Fibroblast of skin of right quadriceps (primary cell): ENCODE data around the gene CAMTA1.
"Not testable (repeated sequence)": the region's sequence is repeated elsewhere in the genome, so short reads cannot be mapped to it uniquely, and the experiment has no call there.

Source experiments
- DNase-seq: peaks from one replicate; pipeline ENCODE4 v3.0.0-alpha.2; 2013

Gene CAMTA1

DNA sequence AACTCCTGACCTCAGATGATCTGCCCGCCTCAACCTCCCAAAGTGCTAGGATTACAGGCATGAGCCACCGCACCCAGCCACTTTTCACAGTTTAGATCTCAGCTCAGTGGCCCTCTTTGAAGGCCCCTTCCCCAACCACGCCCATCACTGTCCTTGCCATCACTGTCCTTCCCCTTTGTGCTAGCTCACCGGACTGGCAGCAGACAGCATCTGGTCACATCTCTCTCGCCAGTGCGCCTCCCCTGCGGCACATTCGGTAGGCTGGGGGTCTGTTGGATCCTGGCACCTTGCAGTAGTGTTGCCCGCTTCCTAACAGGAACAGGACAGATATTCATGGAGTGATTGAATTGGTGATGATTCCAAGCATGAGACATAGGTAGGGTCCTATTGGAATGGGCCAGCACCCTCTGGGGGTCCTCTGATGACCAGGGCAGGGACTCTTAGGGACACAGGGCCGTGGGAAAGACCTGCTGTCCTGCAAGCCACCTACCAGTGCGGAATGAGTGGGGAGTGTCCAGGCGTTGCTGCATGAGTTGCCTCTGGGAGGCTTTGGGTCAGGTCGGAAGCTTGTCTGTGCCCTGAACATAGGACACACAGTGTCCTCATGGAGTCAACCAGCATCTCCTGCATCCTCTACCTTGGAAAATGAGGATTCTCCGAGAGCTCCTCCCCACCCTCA is 807.0 kb downstream of the CAMTA1 start:
- no peak for DNase-seq

DNA sequence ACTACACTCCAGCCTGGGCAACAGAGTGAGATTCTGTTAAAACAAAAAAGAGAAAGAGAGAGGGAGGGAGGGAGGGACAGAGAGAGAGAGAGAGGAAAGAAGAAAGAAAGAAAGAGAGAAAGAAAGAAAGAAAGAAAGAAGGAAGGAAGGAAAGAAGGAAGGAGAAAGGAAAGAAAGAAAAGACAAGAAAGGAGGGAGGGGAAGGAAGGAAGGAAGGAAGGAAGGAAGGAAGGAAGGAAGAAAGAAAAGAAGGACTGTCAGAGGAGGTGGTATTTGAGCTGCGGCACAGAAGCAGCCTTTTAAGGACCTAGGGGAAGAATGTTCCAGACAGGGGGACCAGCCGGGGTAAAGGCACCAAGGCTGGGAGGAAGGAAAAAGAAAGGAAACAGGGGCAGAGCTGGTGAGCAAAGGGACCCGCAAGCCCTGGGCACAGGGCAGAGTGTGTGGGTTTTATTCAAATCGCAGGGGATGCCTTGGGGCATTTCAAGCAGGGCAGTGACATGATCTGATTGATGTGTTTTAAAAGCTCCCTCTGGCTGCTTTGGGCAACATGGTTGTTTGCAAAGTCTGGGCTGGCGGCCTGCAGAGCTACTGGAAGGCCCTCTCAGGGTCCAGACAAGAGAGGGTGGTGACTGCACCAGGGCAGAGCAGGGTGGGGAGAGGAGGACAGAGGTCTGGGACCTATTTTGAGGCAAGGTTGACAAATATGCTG is 808.9 kb downstream of the CAMTA1 start:
- DNase-seq = no peak

DNA sequence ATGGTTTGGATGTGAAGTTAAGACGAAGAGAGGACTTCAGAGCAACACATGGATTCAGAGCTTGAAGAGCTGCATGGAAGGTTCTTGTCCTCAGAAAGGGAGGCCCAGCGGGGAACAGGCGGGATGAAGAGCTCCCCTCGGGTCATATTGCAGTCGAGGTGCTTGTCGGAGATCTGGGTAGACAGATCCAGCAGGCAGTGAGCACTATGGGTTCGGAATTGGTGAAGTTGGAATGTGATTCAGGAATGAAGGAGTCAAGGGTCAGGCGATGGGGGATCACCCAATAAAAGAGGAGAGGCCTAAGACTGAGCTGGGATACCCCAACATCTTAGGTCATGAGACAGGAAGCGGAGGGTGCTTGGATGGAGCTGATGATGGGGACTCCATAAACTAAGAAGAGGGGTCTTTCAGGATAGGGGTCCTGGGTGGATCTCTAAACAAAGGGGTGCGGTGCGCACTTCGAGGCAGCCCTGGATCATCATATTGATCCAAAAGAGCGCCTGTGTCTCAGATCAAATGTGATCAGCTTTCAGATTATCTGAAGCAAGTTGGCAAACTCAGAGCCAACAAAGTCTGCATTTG is 809.6 kb downstream of the CAMTA1 start:
- DNase-seq = no peak

DNA sequence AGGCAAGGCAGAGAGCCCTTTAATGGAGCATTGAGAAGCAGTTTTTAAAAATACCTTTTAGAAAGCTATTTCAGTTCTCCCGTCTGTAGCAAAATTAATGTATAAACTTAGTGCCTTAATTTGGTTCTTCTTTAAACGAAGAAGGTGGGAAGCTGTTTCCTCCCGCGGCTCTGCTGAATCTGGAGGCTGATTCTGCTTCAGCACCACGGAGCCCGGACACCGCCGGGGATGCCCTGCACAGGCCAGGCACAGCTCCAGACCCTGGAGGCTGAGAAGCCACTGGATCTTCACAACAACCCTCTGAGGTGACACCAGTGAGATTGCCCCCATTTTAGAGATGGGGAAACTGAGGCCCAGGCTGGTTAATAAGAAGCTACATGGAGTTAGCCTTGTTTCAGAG is 810.1 kb downstream of the CAMTA1 start:
- DNase-seq = no peak

DNA sequence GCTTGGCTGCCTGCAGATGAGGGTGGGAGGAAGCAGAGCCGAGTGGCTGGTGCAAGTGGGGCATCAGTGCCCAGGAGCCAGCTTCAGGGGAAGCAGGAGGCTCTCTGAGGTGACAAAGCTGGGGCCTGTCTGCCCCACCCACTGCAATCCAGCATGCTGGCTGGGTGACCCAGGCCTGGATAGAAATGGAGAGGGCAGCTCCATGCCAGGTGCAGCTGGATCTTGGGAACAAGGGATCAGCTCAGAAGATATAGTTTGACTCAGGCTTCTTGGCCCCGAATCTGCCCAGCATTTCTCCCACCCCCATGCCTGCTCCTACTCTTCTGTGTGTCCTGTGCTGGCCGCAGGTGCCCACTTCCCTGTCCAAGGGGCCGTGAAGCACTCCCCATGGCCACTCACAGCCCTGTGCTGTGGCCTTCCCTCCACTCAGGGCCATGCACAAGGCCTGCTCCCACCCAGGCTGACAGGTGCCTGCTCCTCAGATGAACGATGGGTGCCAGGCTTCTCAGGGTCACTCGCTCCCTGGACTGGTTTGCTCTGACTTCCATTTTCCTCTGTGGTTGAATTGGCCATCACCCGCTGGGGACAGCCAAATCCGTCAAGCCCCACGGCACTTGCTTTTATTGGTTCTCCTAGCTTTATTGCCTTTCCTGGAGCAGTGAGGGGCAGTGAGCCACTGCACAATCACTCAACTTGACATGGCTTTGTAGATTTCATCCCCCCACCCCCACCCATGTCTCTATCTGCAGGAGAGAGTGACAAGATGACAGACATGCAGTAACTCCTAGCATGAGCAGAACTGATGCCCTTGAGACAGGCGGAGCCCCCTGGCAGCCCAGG is 811.1 kb downstream of the CAMTA1 start:
- no peak for DNase-seq

DNA sequence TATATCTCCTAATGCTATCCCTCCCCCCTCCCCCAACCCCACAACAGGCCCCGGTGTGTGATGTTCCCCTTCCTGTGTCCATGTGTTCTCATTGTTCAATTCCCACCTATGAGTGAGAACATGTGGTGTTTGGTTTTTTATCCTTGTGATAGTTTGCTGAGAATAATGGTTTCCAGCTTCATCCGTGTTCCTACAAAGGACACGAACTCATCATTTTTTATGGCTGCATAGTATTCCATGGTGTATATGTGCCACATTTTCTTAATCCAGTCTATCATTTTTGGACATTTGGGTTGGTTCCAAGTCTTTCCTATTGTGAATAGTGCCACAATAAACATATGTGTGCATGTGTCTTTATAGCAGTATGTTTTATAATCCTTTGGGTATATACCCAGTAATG is 812.8 kb downstream of the CAMTA1 start:
- not testable (repeated sequence) for DNase-seq

DNA sequence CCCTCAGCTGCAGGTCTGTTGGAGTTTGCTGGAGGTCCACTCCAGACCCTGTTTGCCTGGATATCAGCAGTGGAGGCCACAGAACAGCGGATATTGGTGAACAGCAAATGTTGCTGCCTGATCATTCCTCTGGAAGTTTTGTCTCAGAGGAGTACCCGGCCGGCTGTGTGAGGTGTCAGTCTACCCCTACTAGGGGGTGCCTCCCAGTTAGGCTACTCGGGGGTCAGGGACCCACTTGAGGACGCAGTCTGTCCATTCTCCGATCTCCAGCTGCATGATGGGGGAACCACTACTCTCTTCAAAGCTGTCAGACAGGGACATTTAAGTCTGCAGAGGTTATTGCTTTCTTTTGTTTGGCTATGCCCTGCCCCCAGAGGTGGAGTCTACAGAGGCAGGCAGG is 819.7 kb downstream of the CAMTA1 start:
- DNase-seq = not testable (repeated sequence)

DNA sequence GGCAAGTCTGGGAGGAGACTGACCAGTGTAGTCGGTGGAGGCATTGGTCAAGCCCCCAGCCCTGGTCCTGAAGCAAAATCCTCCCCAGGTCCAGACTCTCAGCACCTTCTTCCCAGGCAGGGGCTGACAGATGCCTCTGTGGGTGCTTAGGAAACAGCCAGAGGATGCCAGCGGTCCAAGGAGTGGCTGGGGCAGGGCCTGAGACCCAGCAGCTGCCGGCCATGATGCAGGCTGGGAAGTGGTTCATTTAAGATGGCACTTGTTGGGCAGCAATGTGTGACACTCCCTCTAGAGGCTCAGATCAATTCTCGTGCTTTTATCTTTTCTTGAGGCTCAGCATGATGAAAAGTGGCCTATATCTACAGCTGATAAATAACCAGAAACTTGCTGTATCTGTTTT is 820.8 kb downstream of the CAMTA1 start:
- no peak for DNase-seq

DNA sequence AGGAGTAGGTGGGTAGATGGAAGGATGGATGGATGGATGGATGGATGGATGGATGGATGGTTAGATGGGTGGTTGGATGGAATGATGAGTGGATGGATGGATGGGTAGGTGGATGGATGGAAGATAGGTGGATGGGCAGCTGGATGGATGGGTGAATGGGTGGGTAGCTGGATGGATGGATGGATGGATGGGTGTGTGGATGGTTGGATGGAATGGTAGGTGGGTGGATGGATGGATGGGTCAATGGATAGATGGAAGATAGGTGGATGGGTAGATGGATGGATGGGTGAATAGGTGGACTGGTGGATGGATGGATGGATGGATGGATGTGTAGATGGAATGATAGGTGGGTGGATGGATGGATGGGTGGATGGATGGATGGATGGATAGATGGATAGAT is 821.8 kb downstream of the CAMTA1 start:
- DNase-seq = no peak

DNA sequence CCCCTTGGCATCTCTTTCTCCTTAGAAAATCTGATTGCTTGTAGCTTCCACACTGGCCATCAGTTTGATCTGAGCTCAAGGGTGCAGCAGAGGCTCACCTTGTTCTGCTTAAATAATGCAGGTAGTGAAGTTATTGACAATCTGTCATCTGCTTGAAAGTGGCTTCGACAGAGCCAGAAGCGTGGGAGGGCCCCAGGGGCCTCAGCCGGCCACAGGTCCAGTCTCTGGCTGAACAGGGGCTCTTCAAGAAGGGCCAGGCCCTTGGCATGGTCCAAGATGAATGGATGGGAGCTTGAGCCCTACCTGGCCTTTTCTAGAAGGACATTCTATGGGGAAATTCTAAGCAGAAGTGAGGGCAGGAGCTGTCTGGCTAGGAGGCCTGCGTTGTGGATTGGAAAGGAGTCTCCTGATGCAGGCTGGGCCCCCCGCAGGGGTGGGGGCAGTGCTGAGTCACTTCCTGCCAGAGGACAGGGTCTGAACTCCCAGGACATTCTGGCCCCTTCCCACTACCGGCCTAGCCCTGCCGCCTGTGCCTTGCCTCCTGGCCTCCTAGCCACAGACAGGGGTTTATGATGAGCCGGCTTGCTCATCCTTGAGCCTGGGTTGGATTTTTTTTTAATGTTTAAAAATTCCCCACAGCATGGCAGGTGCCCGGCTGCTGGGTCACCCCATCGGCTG is 823.5 kb downstream of the CAMTA1 start:
- DNase-seq = no peak

DNA sequence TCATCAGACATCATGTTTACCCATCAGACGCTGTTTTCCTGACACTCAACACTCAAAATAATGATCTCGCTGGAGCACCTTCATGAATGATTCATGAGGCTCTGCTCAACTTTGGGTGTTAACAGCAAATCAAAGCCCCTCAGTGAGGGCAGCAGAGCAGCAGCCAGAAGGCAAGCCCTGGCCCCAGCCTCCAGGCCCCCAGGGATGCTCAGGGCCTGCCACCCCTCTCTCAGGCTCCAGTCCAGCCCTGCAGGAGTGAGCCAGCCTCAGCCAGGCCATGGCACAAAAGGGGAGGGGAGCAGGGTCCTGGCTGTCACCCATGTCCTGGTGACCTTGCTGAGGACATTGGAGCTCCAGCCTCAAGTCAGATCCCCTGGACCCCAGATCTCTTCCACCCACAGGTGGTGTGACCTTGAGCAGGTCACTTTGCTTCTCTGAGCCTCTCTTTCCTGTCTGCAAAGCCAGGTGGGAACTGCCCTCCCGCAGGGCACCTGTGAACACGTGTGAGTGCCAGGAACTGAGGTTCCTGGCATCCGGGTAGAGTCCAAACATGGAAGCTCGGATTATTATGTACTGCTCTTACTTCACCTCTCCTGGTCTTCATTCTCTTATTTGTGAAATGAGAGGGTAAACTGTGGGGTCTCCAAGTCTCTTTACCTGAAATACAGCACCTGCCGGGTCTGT is 824.2 kb downstream of the CAMTA1 start:
- no peak for DNase-seq

DNA sequence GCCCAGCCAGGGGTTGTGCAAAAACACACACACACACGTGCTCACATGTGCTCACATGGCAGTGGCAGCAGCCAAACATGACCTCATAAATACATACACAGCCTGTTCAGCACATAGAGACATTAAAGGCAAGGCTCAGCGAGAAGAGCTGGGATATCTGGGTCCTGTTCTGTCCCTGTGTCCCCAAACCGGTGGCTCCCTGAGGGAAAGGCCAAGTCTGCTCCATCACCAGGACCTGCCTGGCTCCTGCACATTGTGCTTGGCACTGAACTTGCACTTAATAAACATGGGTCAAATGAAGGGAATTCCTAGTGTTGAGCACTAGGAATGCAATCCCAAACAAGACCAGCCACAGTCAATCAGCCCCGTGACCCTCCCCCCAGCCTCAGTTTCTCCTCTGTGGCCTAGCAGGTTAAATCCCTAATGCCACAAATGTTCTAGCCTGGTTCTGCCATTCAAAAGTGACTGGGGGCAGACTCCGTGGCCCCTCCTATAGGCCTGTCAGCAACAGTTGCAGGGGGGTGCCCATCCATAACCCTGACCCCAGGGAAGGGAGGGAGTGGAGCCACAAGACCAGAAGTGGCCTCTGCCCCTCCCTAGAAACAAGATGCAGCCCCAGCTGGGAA is 825.0 kb downstream of the CAMTA1 start:
- DNase-seq = no peak

DNA sequence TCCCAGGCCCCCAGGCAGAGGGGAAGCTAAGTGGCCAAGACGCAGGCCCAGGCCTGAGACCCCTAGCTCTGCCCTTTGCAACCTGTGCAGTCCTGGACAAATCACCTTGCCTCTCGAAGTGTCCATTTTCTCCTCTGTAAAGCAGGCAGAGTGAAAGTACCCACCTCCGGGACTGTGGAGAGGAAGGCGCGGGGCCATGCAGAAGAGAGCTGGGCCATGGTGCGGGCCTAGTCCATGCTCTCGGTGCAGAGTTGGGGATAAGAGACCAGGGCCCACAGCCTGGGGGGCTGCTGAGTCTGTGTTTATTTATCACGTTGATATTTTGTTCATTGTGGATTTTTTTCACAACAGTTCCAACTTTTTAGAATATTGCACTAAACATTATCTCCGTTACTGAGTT is 825.7 kb downstream of the CAMTA1 start:
- no peak for DNase-seq

DNA sequence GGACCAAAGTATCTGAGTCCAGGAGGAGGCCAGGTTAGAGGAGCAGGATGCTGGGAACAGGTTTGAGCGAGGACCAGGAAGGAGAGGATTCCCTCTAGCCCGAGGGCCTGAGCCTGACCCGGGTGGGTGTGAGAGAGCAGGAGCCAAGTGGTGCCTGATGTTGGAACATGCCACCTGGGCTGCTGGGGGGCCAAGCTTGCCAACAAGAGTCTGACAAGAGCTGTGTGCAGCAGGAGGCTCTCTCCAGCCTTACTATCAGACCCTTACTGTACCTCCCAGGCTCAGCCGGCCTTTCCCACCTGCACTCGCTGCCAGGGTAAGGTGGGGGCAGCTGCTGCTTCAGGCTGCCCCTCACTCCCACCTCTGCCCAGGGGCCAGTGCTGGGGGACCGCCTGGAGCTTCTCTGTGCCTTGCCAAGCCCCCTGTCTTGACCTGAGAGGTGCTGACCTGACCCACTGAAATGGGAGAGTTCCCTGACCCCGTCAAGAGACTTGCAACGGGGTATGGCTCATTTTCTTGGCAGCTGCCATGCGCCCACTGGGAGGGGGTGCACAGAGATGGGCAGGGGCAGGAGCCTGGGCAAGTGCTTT is 826.3 kb downstream of the CAMTA1 start:
- DNase-seq = no peak

DNA sequence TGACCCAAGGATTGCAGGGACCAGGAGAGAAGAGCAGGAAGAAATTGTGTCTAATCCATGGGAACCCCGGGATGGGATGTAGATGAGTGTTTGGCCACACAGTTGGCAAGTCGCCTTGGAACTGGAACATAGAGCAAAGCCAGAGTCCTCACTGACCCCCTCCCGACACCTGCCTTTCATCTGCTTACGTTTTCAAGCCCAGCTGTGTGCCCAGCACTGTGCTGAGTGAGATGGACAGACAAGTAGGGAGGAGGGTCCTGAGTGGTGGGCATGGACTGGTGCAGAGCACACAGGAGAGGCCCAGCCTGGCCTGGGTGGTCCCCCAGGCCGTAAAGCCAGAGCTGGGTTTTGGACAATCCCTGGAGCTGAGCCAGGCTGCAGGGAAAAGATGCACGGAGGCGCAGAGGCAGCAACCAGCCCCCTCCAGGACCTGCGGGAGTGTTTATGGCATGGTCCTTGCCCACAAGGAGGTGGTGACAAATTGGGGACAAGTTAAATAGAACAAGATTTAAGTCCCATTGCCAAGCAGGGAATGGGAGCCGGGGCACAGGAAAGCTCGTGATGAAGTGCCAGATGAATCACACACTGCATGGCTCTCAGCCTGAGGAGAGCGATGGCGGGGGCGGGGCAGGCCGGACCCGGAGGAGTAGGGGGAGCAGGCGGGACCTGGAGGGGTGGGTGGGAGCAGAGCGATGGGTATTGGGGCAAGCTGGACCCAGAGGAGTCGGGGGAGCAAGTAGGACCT is 828.0 kb downstream of the CAMTA1 start:
- no peak for DNase-seq

DNA sequence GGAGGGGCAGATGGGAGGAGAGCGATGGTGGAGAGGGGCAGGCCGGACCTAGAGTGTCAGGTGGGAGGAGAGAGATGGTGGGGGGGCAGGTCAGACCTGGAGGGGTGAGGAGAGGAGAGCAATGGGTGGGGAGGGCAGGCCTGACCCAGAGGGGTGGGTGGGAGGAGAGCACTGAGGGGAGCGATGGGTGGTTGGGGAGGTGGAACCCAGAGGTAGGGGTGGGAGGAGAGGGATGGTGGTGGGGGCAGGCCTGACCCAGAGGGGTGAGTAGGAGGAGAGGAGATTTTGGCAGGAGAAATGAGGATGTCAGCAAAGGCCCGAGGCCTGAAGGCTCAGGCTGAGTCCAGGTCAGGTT is 828.6 kb downstream of the CAMTA1 start:
- no peak for DNase-seq

DNA sequence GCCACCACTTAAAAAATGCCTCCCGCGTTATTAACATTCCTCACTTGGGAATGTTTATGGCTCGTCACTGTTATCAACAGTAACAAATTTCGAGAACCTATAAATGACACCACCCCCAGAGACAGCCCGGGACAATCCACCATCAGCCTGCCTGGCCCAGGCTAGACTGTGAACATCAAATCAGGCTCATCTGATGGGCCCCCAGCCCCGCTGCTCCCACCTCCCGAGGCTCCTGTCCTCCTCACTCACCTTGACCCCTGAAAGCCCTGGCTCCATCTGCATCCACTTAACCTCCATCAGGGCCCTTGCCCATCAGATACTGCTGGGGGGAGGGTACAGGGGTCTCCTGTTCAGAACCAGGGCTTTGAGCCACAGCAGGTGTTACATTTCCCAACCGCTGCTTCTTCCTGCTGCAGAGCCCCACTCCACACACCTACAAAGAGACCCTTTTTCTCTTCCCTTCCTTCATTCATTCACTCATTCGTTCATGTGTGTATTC is 829.4 kb downstream of the CAMTA1 start:
- DNase-seq = no peak

DNA sequence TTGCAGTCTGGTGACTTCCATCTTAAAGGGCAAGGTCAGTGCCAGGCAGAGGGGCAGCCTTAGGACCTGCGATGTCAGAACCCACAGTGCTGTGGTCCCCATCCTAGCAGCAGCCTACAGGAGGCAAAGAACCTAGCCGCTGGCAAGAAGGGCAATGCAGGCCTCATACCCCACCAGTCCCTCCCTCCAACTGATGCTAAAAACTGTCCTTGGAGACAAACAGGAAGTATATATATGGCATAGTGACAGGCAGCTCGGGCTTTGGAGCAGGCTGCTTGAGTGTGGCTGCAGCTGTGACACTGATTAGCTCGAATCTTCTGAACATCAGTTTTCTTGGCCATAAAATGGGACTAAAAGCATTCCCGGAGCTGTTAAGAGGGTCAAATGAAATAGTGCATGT is 829.9 kb downstream of the CAMTA1 start:
- DNase-seq = no peak

DNA sequence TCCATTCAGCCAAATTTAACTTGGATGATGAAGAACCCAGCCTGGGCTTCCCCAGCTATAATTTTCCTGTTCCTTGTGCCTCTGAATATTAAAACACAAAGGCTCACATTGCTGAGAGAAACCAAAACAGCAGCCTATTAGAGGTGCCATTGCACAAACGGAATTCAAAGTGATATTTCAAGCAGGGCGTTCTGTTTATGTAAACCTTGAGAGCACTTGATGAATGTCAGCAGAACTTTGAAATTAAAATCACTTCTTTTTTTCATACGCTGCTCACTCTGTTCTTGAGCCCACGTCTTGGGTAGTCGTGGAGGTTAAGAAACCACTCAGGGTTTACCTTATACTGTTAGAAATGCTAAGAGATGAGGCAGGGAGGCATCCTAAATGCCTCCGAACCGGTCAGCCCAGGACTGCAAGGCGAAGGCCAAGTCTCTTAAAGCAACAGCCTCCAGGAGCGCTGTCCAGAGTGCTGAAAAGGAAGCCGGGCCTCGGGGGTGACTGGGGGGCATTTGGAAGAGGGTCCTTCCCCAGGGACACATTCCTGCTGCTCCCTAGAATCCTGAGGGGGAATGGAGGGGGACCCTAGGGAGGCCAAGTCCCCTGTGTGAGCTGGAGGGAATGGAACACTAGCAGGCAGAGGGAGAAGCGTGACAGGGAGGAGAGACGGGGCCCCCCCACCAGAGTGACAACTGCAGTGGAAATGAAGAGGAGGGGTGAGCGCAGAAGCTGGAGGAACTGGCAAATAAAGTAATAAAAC is 831.0 kb downstream of the CAMTA1 start:
- peak; percentile 37 for DNase-seq

DNA sequence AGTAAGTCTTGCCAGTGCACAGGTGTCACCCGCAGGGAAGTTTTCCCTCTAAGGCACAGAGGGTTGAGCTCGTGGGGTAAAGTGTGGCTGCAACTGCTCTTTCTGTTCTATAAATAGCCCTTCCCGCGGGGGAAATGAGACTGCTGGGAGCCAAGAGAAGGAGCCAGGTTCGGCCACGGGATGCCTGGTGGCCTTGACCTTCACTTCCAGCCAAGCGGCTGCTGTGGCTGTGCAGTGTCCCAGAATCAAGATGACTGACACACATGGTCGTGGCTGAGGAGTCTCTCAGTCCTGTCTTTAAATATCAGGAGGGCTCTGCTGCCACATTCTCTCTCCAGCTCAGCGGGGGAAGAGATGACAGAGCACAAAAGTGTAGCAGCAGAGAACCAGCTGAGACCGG is 831.7 kb downstream of the CAMTA1 start:
- no peak for DNase-seq
